ENCODE measurements around the gene NDFIP2.

The NDFIP2 gene

GRCh38 chr13:79482281-79482970, 1.5 kb downstream of the NDFIP2 start:
- no peak for TF ChIP-seq EZH2 (IDR thresholded peaks at IDR 0.05; ENCODE audit: borderline replicate concordance, low read depth, low read length, severe bottlenecking)
- TF ChIP-seq, protein P1, sequence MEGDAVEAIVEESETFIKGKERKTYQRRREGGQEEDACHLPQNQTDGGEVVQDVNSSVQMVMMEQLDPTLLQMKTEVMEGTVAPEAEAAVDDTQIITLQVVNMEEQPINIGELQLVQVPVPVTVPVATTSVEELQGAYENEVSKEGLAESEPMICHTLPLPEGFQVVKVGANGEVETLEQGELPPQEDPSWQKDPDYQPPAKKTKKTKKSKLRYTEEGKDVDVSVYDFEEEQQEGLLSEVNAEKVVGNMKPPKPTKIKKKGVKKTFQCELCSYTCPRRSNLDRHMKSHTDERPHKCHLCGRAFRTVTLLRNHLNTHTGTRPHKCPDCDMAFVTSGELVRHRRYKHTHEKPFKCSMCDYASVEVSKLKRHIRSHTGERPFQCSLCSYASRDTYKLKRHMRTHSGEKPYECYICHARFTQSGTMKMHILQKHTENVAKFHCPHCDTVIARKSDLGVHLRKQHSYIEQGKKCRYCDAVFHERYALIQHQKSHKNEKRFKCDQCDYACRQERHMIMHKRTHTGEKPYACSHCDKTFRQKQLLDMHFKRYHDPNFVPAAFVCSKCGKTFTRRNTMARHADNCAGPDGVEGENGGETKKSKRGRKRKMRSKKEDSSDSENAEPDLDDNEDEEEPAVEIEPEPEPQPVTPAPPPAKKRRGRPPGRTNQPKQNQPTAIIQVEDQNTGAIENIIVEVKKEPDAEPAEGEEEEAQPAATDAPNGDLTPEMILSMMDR (IDR thresholded peaks at IDR 0.05; ENCODE audit: borderline replicate concordance, extremely low read depth, low read length, poor library complexity, severe bottlenecking) = no peak
- Histone ChIP-seq H3K4me1 (ENCODE audit: insufficient read depth, low read length) (peaks cover 56% of the 10 kb centered on the region), H3K27me3 (ENCODE audit: insufficient read depth, low read length, poor library complexity) (no peaks in the 10 kb centered on the region), H3K9ac (ENCODE audit: low read depth, low read length) (peak overlapping the region; percentile 83), H3K79me2 (ENCODE audit: insufficient read depth, low read length) (peaks cover 61% of the 10 kb centered on the region), H3K36me3 (ENCODE audit: insufficient read depth, low read length) (peaks cover 30% of the 10 kb centered on the region), H3K4me2 (ENCODE audit: insufficient read depth, low read length) (peak overlapping the region; percentile 73), H3K9me3 (ENCODE audit: insufficient read depth, low read length, severe bottlenecking) (no peaks in the 10 kb centered on the region), H3K4me3 (ENCODE audit: low read depth in 1 of 2, low read length in 2 of 2) (peak overlapping the region; percentile 89 to 90), H3K27ac (ENCODE audit: low read length) (peak overlapping the region; percentile 94), H2AFZ (ENCODE audit: low read depth, low read length) (no peak overlapping the region), H4K20me1 (ENCODE audit: insufficient read depth, low read length) (peaks cover 13% of the 10 kb centered on the region; the same call in 1 of the 2 replicates)
- ATAC-seq (ENCODE audit: insufficient read depth, low read depth) = no peak
- DNase-seq = no peak

- H3K79me2 ChIP-seq (ENCODE audit: insufficient read depth, low read length) = peaks cover 69% of the 10 kb centered on the region
Measured at GRCh38 chr13:79483086-79483706, 2.2 kb downstream of the NDFIP2 start.

GRCh38 chr13:79485014-79485811, 4.3 kb downstream of the NDFIP2 start:
- ATAC-seq (ENCODE audit: insufficient read depth, low read depth) = peak; percentile 33

More at GRCh38 chr13:79483086-79483706, 2.2 kb downstream of the NDFIP2 start:
- H3K4me1 ChIP-seq (ENCODE audit: insufficient read depth, low read length) = peaks cover 63% of the 10 kb centered on the region
- H3K27me3 ChIP-seq (ENCODE audit: insufficient read depth, low read length, poor library complexity) = no peaks in the 10 kb centered on the region
- H2AFZ ChIP-seq (ENCODE audit: low read depth, low read length) = no peak overlapping the region
- DNase-seq = no peak
- ATAC-seq (ENCODE audit: insufficient read depth, low read depth) = no peak
- H3K4me3 ChIP-seq (ENCODE audit: low read depth in 1 of 2, low read length in 2 of 2) = peak overlapping the region; percentile 89 to 90; a peak in 3 of 4 replicates
- no peaks in the 10 kb centered on the region for H3K9me3 ChIP-seq (ENCODE audit: insufficient read depth, low read length, severe bottlenecking)
- no peak for TF ChIP-seq EZH2 (IDR thresholded peaks at IDR 0.05; ENCODE audit: borderline replicate concordance, low read depth, low read length, severe bottlenecking)
- TF ChIP-seq, protein P1 (IDR thresholded peaks at IDR 0.05; ENCODE audit: borderline replicate concordance, extremely low read depth, low read length, poor library complexity, severe bottlenecking) = no peak
- H3K4me2 ChIP-seq (ENCODE audit: insufficient read depth, low read length) = peak overlapping the region; percentile 73
- H3K27ac ChIP-seq (ENCODE audit: low read length) = peak overlapping the region; percentile 94
- H3K36me3 ChIP-seq (ENCODE audit: insufficient read depth, low read length) = peaks cover 30% of the 10 kb centered on the region
- H3K9ac ChIP-seq (ENCODE audit: low read depth, low read length) = peak overlapping the region; percentile 83
- peaks cover 13% of the 10 kb centered on the region; the same call in 1 of the 2 replicates for H4K20me1 ChIP-seq (ENCODE audit: insufficient read depth, low read length)

More at GRCh38 chr13:79485014-79485811, 4.3 kb downstream of the NDFIP2 start:
- Histone ChIP-seq H3K27ac (ENCODE audit: low read length) (peak overlapping the region; percentile 94), H3K27me3 (ENCODE audit: insufficient read depth, low read length, poor library complexity) (no peaks in the 10 kb centered on the region), H3K9ac (ENCODE audit: low read depth, low read length) (peak overlapping the region; percentile 83), H3K4me2 (ENCODE audit: insufficient read depth, low read length) (peak overlapping the region; percentile 73), H4K20me1 (ENCODE audit: insufficient read depth, low read length) (peaks cover 26% of the 10 kb centered on the region; the same call in 1 of the 2 replicates), H3K36me3 (ENCODE audit: insufficient read depth, low read length) (peaks cover 38% of the 10 kb centered on the region), H3K9me3 (ENCODE audit: insufficient read depth, low read length, severe bottlenecking) (no peaks in the 10 kb centered on the region), H2AFZ (ENCODE audit: low read depth, low read length) (no peak overlapping the region), H3K4me1 (ENCODE audit: insufficient read depth, low read length) (peaks cover 83% of the 10 kb centered on the region), H3K79me2 (ENCODE audit: insufficient read depth, low read length) (peaks cover 89% of the 10 kb centered on the region), H3K4me3 (ENCODE audit: low read depth in 1 of 2, low read length in 2 of 2) (peak overlapping the region; percentile 8 to 89; a peak in 3 of 4 replicates)
- no peak for TF ChIP-seq EZH2 (IDR thresholded peaks at IDR 0.05; ENCODE audit: borderline replicate concordance, low read depth, low read length, severe bottlenecking)
- TF ChIP-seq, protein P1 (IDR thresholded peaks at IDR 0.05; ENCODE audit: borderline replicate concordance, extremely low read depth, low read length, poor library complexity, severe bottlenecking) = no peak
- DNase-seq = peak; percentile 44
